Cardiac fibroblast (primary cell): ENCODE results near the gene PRKCH.

Experiments used
- DNase-seq, 2 donors: peaks; one replicate each; pipeline versions ENCODE4 v3.0.0 to v3.0.0-alpha.2; 2010; ENCODE audit warnings: low read depth in 2 of 2
- H3K4me3 ChIP-seq, 2 donors: replicated peaks in 1 of 2; 1 replicate in 1 of 2; 2 replicates in 1 of 2; pipeline ENCODE4 v1.5.1; 2011; ENCODE audit warnings: low read depth in 2 of 2, low read length in 2 of 2, mild to moderate bottlenecking in 2 of 2, moderate library complexity in 1 of 2
- CTCF ChIP-seq: IDR thresholded peaks from one replicate; pipeline ENCODE4 v1.5.1; 2011; ENCODE audit warnings: low read depth, mild to moderate bottlenecking, low read length, inconsistent platforms

The PRKCH gene

GRCh38 chr14:61535458-61535857 is 214.1 kb downstream of the PRKCH start:
- TF ChIP-seq CTCF, result no peak

GRCh38 chr14:61536661-61537562 is 215.5 kb downstream of the PRKCH start:
- no peak overlapping the region for H3K4me3 ChIP-seq
- TF ChIP-seq CTCF, result no peak
- DNase-seq, result no peak

More at GRCh38 chr14:61535458-61535857, 214.1 kb downstream of the PRKCH start:
- no peak for DNase-seq
- no peak overlapping the region for H3K4me3 ChIP-seq

GRCh38 chr14:61537563-61538463 is 216.4 kb downstream of the PRKCH start:
- H3K4me3 ChIP-seq, result no peak overlapping the region
- DNase-seq, result peak; percentile 88 to 96
- TF ChIP-seq CTCF, result no peak

GRCh38 chr14:61538464-61539022 is 217.2 kb downstream of the PRKCH start:
- no peak overlapping the region for H3K4me3 ChIP-seq
- no peak for DNase-seq
- no peak for TF ChIP-seq CTCF

- no peak for DNase-seq
- H3K4me3 ChIP-seq, result no peak overlapping the region
- no peak for TF ChIP-seq CTCF
These were observed 218.3 kb downstream of the PRKCH start for GRCh38 chr14:61539631-61540030.

GRCh38 chr14:61540931-61541330 is 219.6 kb downstream of the PRKCH start:
- no peak overlapping the region for H3K4me3 ChIP-seq
- no peak for DNase-seq
- no peak for TF ChIP-seq CTCF
